GM23248 (cell line): ENCODE measurements around the gene CAMKV. TPM values are rescaled to one million over a fixed set of nuclear protein-coding genes. Genes with fewer than 3 reads are reported as not detected.

ENCODE experiments used
- DNase-seq: peaks from one replicate; pipeline ENCODE4 v3.0.0-alpha.2; 2015
- H2AFZ ChIP-seq: fragments of 200-600 bp; sonication (generic); 2 replicates; pipeline ENCODE4 v1.6.1; 2016; ENCODE audit warnings: antibody characterized with exemption
- H3F3A ChIP-seq: fragments of 200-600 bp; sonication (generic); 2 replicates; pipeline ENCODE4 v1.6.1; 2016; ENCODE audit warnings: mild to moderate bottlenecking, antibody characterized with exemption, mixed run types; ENCODE audit not compliant: insufficient read depth
- H3K27ac ChIP-seq: fragments of 200-600 bp; sonication (generic); 2 replicates; pipeline ENCODE4 v1.5.1; 2016; ENCODE audit warnings: mild to moderate bottlenecking
- H3K27me3 ChIP-seq: fragments of 200-600 bp; sonication (generic); replicated peaks from 2 replicates; pipeline ENCODE4 v1.6.1; 2016; ENCODE audit warnings: mild to moderate bottlenecking; ENCODE audit not compliant: insufficient read depth
- H3K36me3 ChIP-seq: fragments of 200-600 bp; sonication (generic); 2 replicates; pipeline ENCODE4 v1.6.1; 2016; ENCODE audit warnings: low read depth, mild to moderate bottlenecking
- H3K4me1 ChIP-seq: fragments of 200-600 bp; sonication (generic); 2 replicates; pipeline ENCODE4 v1.6.1; 2016; ENCODE audit warnings: mild to moderate bottlenecking; ENCODE audit not compliant: insufficient read depth
- H3K4me2 ChIP-seq: fragments of 200-600 bp; sonication (generic); one replicate; pipeline ENCODE4 v1.6.1; 2016; ENCODE audit warnings: mild to moderate bottlenecking; ENCODE audit not compliant: unreplicated experiment
- H3K4me3 ChIP-seq: fragments of 200-600 bp; sonication (generic); 2 replicates; pipeline ENCODE4 v1.5.1; 2016; ENCODE audit warnings: mild to moderate bottlenecking
- H3K79me2 ChIP-seq: fragments of 200-600 bp; sonication (generic); 2 replicates; pipeline ENCODE4 v1.6.1; 2016; ENCODE audit warnings: mild to moderate bottlenecking; ENCODE audit not compliant: insufficient read depth
- H3K9ac ChIP-seq: fragments of 200-600 bp; sonication (generic); 2 replicates; pipeline ENCODE4 v1.6.1; 2016; ENCODE audit warnings: mild to moderate bottlenecking
- H3K9me2 ChIP-seq: fragments of 200-600 bp; sonication (generic); 2 replicates; pipeline ENCODE4 v1.6.1; 2016; ENCODE audit warnings: mixed run types, mild to moderate bottlenecking, moderate library complexity; ENCODE audit not compliant: insufficient read depth
- H3K9me3 ChIP-seq: fragments of 200-600 bp; sonication (generic); one replicate; pipeline ENCODE4 v1.6.1; 2017; ENCODE audit warnings: low read depth
- H4K20me1 ChIP-seq: fragments of 200-600 bp; sonication (generic); 2 replicates; pipeline ENCODE4 v1.6.0; 2016; ENCODE audit not compliant: insufficient read depth
- EZH2 ChIP-seq: fragments of 200-600 bp; sonication (generic); IDR thresholded peaks from 2 replicates; pipeline ENCODE4 v1.6.1; 2018; ENCODE audit warnings: antibody characterized with exemption, mild to moderate bottlenecking; ENCODE audit not compliant: insufficient read depth, poor library complexity, severe bottlenecking
- EZH2phosphoT487 ChIP-seq: fragments of 200-600 bp; sonication (generic); IDR thresholded peaks from 2 replicates; pipeline ENCODE4 v1.6.1; 2018; ENCODE audit warnings: antibody characterized with exemption, moderate library complexity, mild to moderate bottlenecking, low read depth; ENCODE audit not compliant: insufficient read depth
- WGBS, 2 experiments: methylation state at CpG; one replicate each; pipeline ENCODE4 v1.1.6; 2015 to 2017; ENCODE audit warnings: low lambda C conversion rate in 2 of 2, low coverage in 1 of 2; ENCODE audit errors: missing lambda C conversion rate in 2 of 2; 5-methylcytosine and 5-hydroxymethylcytosine counted together
- in situ Hi-C: fragments of 300-500 bp; cut with MboI; formaldehyde crosslinking; loops from 2 replicates; pipeline ENCODE4 v1.15.0; 2020
- polyA plus RNA-seq: library from polyadenylated mRNA; unstranded; fragments of >200 nt; fragmentation: Nextera tagmentation; extraction: Ambion mirVana; gene quantifications from 2 replicates; pipeline ENCODE4 v1.2.1, GENCODE V29; 2016
- total RNA-seq: library from RNA; depleted of rRNA; stranded (reverse); fragments of >200 nt; shearing (Covaris generic); gene quantifications from 2 replicates; pipeline ENCODE4 v1.2.3, GENCODE V29; 2014

The CAMKV gene
- total and polyA plus RNA-seq, 2 experiments from 2014 or later = 0.19 TPM; not detected in 1

DNA sequence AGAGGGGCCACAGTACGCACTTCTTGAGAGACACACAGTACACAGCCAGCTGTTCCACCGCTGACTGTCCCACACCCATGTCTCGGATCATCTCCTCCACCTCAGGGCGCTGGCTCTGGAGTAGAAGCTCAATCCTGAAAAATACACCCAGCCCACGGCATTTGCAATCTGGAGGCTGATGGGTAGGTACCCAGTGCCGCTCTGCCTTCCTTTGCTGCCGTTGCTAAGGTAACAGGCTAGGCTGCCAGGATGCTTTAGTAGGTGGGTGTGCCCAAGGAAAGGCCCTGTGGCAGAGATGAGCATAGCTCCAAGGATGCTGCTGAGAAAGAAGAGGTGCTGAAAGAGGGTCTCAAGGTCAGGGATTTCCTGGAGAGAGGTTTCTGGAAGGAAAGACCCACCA, 27.9 kb downstream of the CAMKV start:
- no peaks in the 10 kb centered on the region for H3K27me3 ChIP-seq
- DNase-seq = no peak
- no peak overlapping the region for H3K9ac ChIP-seq
- H2AFZ ChIP-seq = no peak overlapping the region
- no peak overlapping the region for H3K4me3 ChIP-seq
- H3F3A ChIP-seq = no peaks in the 10 kb centered on the region
- H3K9me2 ChIP-seq = no peaks in the 10 kb centered on the region
- H3K79me2 ChIP-seq = no peaks in the 10 kb centered on the region
- H3K4me1 ChIP-seq = no peaks in the 10 kb centered on the region
- H4K20me1 ChIP-seq = no peaks in the 10 kb centered on the region
- H3K36me3 ChIP-seq = no peaks in the 10 kb centered on the region
- no peaks in the 10 kb centered on the region for H3K9me3 ChIP-seq
- TF ChIP-seq EZH2phosphoT487 (no peak), EZH2 (no peak)
- no peak overlapping the region for H3K4me2 ChIP-seq
- in situ Hi-C loops = no loop called here
- 88 to 93% methylated on average over 7 of the region's 7 CpGs for WGBS, 2 experiments
- H3K27ac ChIP-seq = no peak overlapping the region

DNA sequence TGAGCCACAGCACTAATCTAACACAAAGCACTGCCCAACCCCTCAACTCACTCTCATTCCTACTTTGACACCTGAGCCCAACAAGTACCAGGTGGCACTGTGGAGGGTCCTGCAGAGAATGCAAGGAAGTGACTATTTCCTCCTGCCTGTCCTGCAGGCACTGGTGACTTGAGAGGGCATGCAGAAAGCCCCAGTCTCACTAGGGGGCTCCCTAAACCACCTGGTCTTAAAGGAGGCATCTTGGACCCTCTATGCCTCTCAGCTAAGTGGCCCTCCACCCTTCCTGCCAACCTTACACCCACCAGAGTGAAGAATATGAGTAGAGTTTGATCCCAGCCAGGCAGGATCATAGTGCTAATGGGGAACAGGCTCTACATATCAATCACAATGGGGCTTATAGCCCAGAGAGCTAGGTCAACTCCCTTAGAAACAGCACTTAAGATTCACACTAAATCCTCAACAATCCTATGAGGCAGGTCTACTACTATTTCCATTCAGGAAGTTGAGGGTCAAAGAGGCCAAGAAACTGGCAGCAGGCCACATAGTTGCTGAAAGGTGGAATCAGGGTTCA, 28.5 kb downstream of the CAMKV start:
- Histone ChIP-seq H3K9ac (no peak overlapping the region), H3K79me2 (no peaks in the 10 kb centered on the region), H3K9me3 (no peaks in the 10 kb centered on the region), H3K36me3 (no peaks in the 10 kb centered on the region), H3K4me2 (no peak overlapping the region), H3F3A (no peaks in the 10 kb centered on the region), H4K20me1 (no peaks in the 10 kb centered on the region), H3K27ac (no peak overlapping the region), H3K27me3 (no peaks in the 10 kb centered on the region), H2AFZ (no peak overlapping the region), H3K4me3 (no peak overlapping the region), H3K9me2 (no peaks in the 10 kb centered on the region), H3K4me1 (no peaks in the 10 kb centered on the region)
- in situ Hi-C loops = no loop called here
- no peak for TF ChIP-seq EZH2phosphoT487
- TF ChIP-seq EZH2 = no peak
- DNase-seq = peak; percentile 22

DNA sequence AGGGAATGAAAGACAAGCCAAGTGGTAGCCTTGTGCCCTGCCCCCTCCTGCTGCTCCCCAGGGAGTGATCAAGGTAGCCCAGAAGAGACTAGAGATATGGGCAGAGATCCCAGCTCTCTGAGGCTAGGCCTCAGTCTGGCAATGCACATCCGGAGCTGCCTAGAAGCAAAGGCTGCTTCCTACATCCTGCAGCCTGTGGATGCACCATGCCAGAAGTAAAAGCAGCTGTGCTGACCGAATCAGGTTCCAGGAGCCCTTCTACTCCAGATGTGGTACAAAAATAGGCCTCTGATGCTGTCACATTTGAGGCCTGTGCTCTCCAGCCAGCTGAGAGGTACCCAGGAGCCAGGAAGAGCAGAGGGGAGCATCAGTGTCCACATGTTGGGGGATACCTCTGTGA, 29.3 kb downstream of the CAMKV start:
- Histone ChIP-seq H2AFZ (no peak overlapping the region), H3K4me3 (no peak overlapping the region), H3K4me2 (no peak overlapping the region), H3K27ac (no peak overlapping the region), H3K9me3 (no peaks in the 10 kb centered on the region), H4K20me1 (no peaks in the 10 kb centered on the region), H3K9me2 (no peaks in the 10 kb centered on the region), H3K36me3 (no peaks in the 10 kb centered on the region), H3F3A (no peaks in the 10 kb centered on the region), H3K4me1 (no peaks in the 10 kb centered on the region), H3K79me2 (no peaks in the 10 kb centered on the region), H3K27me3 (no peaks in the 10 kb centered on the region), H3K9ac (no peak overlapping the region)
- TF ChIP-seq EZH2 (no peak), EZH2phosphoT487 (no peak)
- in situ Hi-C loops = no loop called here
- no peak for DNase-seq
- WGBS, 2 experiments = 52 to 63% methylated on average over 2 of the region's 2 CpGs

DNA sequence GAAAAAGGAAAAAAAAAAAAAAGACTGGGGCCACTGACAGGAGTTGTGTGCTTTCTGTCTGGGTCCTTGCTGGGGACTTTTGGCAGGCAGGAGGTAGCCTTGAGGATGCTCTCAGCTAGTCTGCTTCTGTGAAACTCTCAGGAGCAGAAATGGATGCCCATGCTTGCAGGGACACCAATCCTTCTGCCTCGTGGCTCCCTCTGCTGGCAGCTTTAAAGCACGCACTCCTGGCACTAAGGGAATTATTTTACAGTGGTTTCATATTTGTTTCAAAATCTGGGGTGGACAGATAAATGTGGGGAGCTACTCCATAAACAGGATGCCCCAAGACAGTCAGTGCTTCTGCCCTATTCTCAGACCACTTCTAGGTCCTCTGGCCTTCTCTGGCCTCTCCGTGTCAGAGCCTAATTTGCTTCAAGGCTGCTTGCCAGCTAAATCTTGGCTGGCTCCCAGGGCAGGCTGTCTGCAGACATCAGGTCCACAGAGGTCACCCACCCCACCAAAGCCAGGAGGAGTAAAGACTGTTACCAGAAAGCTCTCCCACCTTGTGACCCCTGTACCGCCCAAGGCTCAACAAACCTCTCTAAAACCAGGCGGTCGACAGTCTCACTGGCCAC, 30.4 kb downstream of the CAMKV start:
- no peak for TF ChIP-seq EZH2
- no peak overlapping the region for H3K27ac ChIP-seq
- 51 to 54% methylated on average over 6 of the region's 6 CpGs for WGBS, 2 experiments
- H3K27me3 ChIP-seq = no peaks in the 10 kb centered on the region
- H3K9me3 ChIP-seq = no peaks in the 10 kb centered on the region
- H2AFZ ChIP-seq = no peak overlapping the region; the same call in 1 of the 2 replicates
- no peaks in the 10 kb centered on the region for H3K36me3 ChIP-seq
- H3K4me2 ChIP-seq = no peak overlapping the region
- DNase-seq = peak; percentile 86
- H3K9ac ChIP-seq = no peak overlapping the region
- no peak overlapping the region for H3K4me3 ChIP-seq
- no peaks in the 10 kb centered on the region for H3K9me2 ChIP-seq
- in situ Hi-C loops = no loop called here
- no peaks in the 10 kb centered on the region for H4K20me1 ChIP-seq
- no peaks in the 10 kb centered on the region for H3F3A ChIP-seq
- no peaks in the 10 kb centered on the region for H3K79me2 ChIP-seq
- H3K4me1 ChIP-seq = no peaks in the 10 kb centered on the region

DNA sequence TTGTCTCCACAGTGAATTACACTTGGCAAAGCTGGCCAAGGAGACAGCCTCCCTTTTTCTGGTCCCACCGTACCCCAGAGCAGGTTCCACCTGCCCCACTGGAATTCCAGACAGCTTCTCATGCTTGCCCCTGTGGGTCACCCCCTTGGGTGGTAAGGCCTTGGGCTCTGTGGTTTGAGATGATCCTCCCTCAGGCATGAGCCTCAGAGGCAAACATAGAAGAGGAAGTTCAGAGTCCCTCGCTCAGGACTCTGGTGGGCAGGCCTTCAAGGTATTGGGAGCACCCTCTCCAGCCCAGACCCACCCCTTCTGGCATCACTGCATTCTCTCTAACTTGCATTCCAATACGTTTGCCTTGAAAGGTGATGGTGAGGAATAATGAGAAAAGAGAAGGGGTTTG, 38.4 kb downstream of the CAMKV start:
- no peak overlapping the region for H3K4me2 ChIP-seq
- no peaks in the 10 kb centered on the region for H3F3A ChIP-seq
- 91 to 100% methylated on average over 3 of the region's 3 CpGs for WGBS, 2 experiments
- no peaks in the 10 kb centered on the region for H4K20me1 ChIP-seq
- in situ Hi-C loops = no loop called here
- H3K9me3 ChIP-seq = no peaks in the 10 kb centered on the region
- no peaks in the 10 kb centered on the region for H3K4me1 ChIP-seq
- no peaks in the 10 kb centered on the region for H3K27me3 ChIP-seq
- H2AFZ ChIP-seq = no peak overlapping the region
- no peak overlapping the region for H3K4me3 ChIP-seq
- no peaks in the 10 kb centered on the region for H3K9me2 ChIP-seq
- DNase-seq = no peak
- no peak overlapping the region for H3K27ac ChIP-seq
- H3K9ac ChIP-seq = no peak overlapping the region
- no peaks in the 10 kb centered on the region for H3K36me3 ChIP-seq
- no peaks in the 10 kb centered on the region for H3K79me2 ChIP-seq
- TF ChIP-seq EZH2phosphoT487 = no peak
- no peak for TF ChIP-seq EZH2
